ENCODE results near the gene PLA2G4B.

The PLA2G4B gene

GRCh38 chr15:41838400-41838897 lies at the start of gene PLA2G4B:
TSS of gene PLA2G4B (plus strand) at chr15:41838847. CDS start at chr15:41838914, 67 bp downstream.
- DNase-seq = no peak

GRCh38 chr15:41789236-41789635 lies 49.4 kb upstream of the PLA2G4B start:
- DNase-seq = no peak

GRCh38 chr15:41789662-41790061 lies 49.0 kb upstream of the PLA2G4B start:
- no peak for DNase-seq

GRCh38 chr15:41790169-41790568 lies 48.5 kb upstream of the PLA2G4B start:
- DNase-seq = no peak

- DNase-seq = no peak
Observed at GRCh38 chr15:41790756-41791546, 47.7 kb upstream of the PLA2G4B start.

- no peak for DNase-seq
Observed at GRCh38 chr15:41791547-41791937, 47.1 kb upstream of the PLA2G4B start.

GRCh38 chr15:41792000-41792637 lies 46.5 kb upstream of the PLA2G4B start:
- no peak for DNase-seq

- no peak for DNase-seq
Observed at GRCh38 chr15:41794081-41794480, 44.6 kb upstream of the PLA2G4B start.

GRCh38 chr15:41795996-41796856 lies 42.4 kb upstream of the PLA2G4B start:
- no peak for DNase-seq

GRCh38 chr15:41797201-41797944 lies 41.3 kb upstream of the PLA2G4B start:
- DNase-seq = no peak

GRCh38 chr15:41798607-41799487 lies 39.8 kb upstream of the PLA2G4B start:
- DNase-seq = no peak

- no peak for DNase-seq
Observed at GRCh38 chr15:41799488-41799805, 39.2 kb upstream of the PLA2G4B start.

GRCh38 chr15:41801185-41801584 lies 37.5 kb upstream of the PLA2G4B start:
- DNase-seq = no peak

- DNase-seq = no peak
Observed at GRCh38 chr15:41801850-41802455, 36.7 kb upstream of the PLA2G4B start.

- no peak for DNase-seq
Observed at GRCh38 chr15:41804361-41804760, 34.3 kb upstream of the PLA2G4B start.

GRCh38 chr15:41804916-41805666 lies 33.6 kb upstream of the PLA2G4B start:
- DNase-seq = no peak

GRCh38 chr15:41805711-41806110 lies 32.9 kb upstream of the PLA2G4B start:
- no peak for DNase-seq

- DNase-seq = no peak
Observed at GRCh38 chr15:41806291-41807181, 32.1 kb upstream of the PLA2G4B start.

GRCh38 chr15:41809121-41809520 lies 29.5 kb upstream of the PLA2G4B start:
- DNase-seq = no peak
